Measurements from ENCODE around the gene PCDHGA12. TPM values are rescaled to one million over a fixed set of nuclear protein-coding genes. Genes with fewer than 3 reads are reported as not detected.

PCDHGA12 gene
- total RNA-seq, 1 experiment from 2014 or later, result 2.1 TPM

GRCh38 chr5:141477815-141478214 lies 47.5 kb downstream of the PCDHGA12 start:
- peaks cover 2% of the 10 kb centered on the region; the same call in 1 of the 2 replicates for H3K9me3 Mint-ChIP-seq
- POLR2A ChIA-PET, result interaction anchor here (1.3 to 1.4 kb wide), 2 partner anchors 11 to 36 kb away, joined by 6 to 7 read pairs; partner anchors contain the start of gene PCDHGC5

GRCh38 chr5:141478321-141478945 lies 48.1 kb downstream of the PCDHGA12 start:
- Mint-ChIP-seq H3K4me1 (peaks cover 48% of the 10 kb centered on the region), H3K36me3 (peaks cover 7% of the 10 kb centered on the region), H3K27ac (no peak overlapping the region), H3K27me3 (ENCODE audit: low read depth) (peaks cover 28% of the 10 kb centered on the region), H3K4me3 (peak overlapping the region; percentile 50), H3K9me3 (peaks cover 2% of the 10 kb centered on the region; the same call in 1 of the 2 replicates)
- peak; percentile 90 for DNase-seq (ENCODE audit: low spot score)
- TF ChIP-seq HMGXB4 (CRISPR knock-in tag; IDR thresholded peaks at IDR 0.05) (peak; percentile 50; the same call in 1 of the 2 replicates), MAX (CRISPR knock-in tag; IDR thresholded peaks at IDR 0.05) (peak; percentile 66; the same call in 1 of the 2 replicates), CTCF (IDR thresholded peaks at IDR 0.05) (peak; percentile 65), JUN (CRISPR knock-in tag; IDR thresholded peaks at IDR 0.05) (no peak)
- peak; percentile 65 for ATAC-seq
- CTCF ChIA-PET, result interaction anchor here (0.5 to 5.2 kb wide), 51 partner anchors 9 to 462 kb away, joined by 3 to 113 read pairs (median 6); partner anchors contain the start of genes PCDHB11, PCDHB14, PCDHB15 and PCDHB16
- POLR2A ChIA-PET, result interaction anchor here (1.3 to 1.4 kb wide), 2 partner anchors 10 to 35 kb away, joined by 6 to 7 read pairs; partner anchors contain the start of gene PCDHGC5

More at GRCh38 chr5:141477815-141478214, 47.5 kb downstream of the PCDHGA12 start:
- CTCF ChIA-PET, result interaction anchor here (0.8 to 5.2 kb wide), 48 partner anchors 8 to 463 kb away, joined by 3 to 113 read pairs (median 6); partner anchors contain the start of genes PCDHB11, PCDHB14, PCDHB15 and PCDHB16
- Mint-ChIP-seq H3K4me1 (peaks cover 43% of the 10 kb centered on the region), H3K27me3 (ENCODE audit: low read depth) (peaks cover 28% of the 10 kb centered on the region), H3K4me3 (peak overlapping the region; percentile 50), H3K27ac (no peak overlapping the region), H3K36me3 (peaks cover 7% of the 10 kb centered on the region)
- no peak for DNase-seq (ENCODE audit: low spot score)
- ATAC-seq, result no peak
- TF ChIP-seq HMGA2 (CRISPR knock-in tag; IDR thresholded peaks at IDR 0.05) (no peak), NR2C2 (CRISPR knock-in tag; IDR thresholded peaks at IDR 0.05) (no peak), SMAD4 (CRISPR knock-in tag; IDR thresholded peaks at IDR 0.05) (no peak), FOXP1 (CRISPR knock-in tag; IDR thresholded peaks at IDR 0.05; ENCODE audit: borderline replicate concordance) (no peak), SOX15 (CRISPR knock-in tag; IDR thresholded peaks at IDR 0.05) (no peak), ZNF263 (CRISPR knock-in tag; IDR thresholded peaks at IDR 0.05; ENCODE audit: low read depth) (no peak), IRF1 (CRISPR knock-in tag; IDR thresholded peaks at IDR 0.05) (no peak), PREB (CRISPR knock-in tag; IDR thresholded peaks at IDR 0.05; ENCODE audit: borderline replicate concordance) (no peak), MAX (CRISPR knock-in tag; IDR thresholded peaks at IDR 0.05) (no peak), GTF2I (CRISPR knock-in tag; conservative IDR thresholded peaks at IDR 0.05) (no peak), NFE2L1 (CRISPR knock-in tag; IDR thresholded peaks at IDR 0.05) (no peak), ZSCAN18 (CRISPR knock-in tag; IDR thresholded peaks at IDR 0.05) (no peak)

Data from WTC11 (cell line).